Activated naive CD8-positive, alpha-beta T cell treated with anti-CD3 and anti-CD28 coated beads, Interleukin-2, amount 10 ng/mL, durations not matched to agents 7 days and 5 days (primary cell): ENCODE results near the gene METRN. TPM values are rescaled to one million over a fixed set of nuclear protein-coding genes. Genes with fewer than 3 reads are reported as not detected.

Source experiments
- ATAC-seq: fragments of 150-1000 bp; cut with Tn5 transposase; one replicate; pipeline ENCODE4 v1.10.0; 2021; ENCODE audit warnings: low read depth, moderate library complexity
- POLR2A ChIA-PET: fragments of 350-600 bp; sonication (Branson Sonifier 250); formaldehyde crosslinking; loops from one replicate; lab custom pipeline; 2021; ENCODE audit warnings: antibody characterized with exemption; lab: Charles Lee
- DNase-seq: peaks from one replicate; pipeline ENCODE4 v3.0.0; 2021
- H3K27ac Mint-ChIP-seq: one replicate; pipeline ENCODE4 v1.8.0; 2022; ENCODE audit warnings: mild to moderate bottlenecking, mixed read lengths
- H3K27me3 Mint-ChIP-seq: one replicate; pipeline ENCODE4 v1.8.0; 2022; ENCODE audit warnings: mild to moderate bottlenecking, moderate library complexity, mixed read lengths
- H3K36me3 Mint-ChIP-seq: one replicate; pipeline ENCODE4 v1.8.0; 2021; ENCODE audit warnings: mild to moderate bottlenecking, mixed read lengths
- H3K4me1 Mint-ChIP-seq: one replicate; pipeline ENCODE4 v1.8.0; 2021; ENCODE audit warnings: mixed read lengths
- H3K4me3 Mint-ChIP-seq: one replicate; pipeline ENCODE4 v1.8.0; 2022; ENCODE audit warnings: mild to moderate bottlenecking, moderate library complexity, mixed read lengths
- H3K9me3 Mint-ChIP-seq: one replicate; pipeline ENCODE4 v1.8.0; 2021; ENCODE audit warnings: mixed read lengths
- total RNA-seq, 2 experiments: library from RNA; stranded (reverse); gene quantifications; one replicate each; pipeline ENCODE4 v1.2.3, GENCODE V29; 2021

METRN gene
- total RNA-seq, 2 experiments from 2014 or later = 10.0 to 12.4 TPM

DNA sequence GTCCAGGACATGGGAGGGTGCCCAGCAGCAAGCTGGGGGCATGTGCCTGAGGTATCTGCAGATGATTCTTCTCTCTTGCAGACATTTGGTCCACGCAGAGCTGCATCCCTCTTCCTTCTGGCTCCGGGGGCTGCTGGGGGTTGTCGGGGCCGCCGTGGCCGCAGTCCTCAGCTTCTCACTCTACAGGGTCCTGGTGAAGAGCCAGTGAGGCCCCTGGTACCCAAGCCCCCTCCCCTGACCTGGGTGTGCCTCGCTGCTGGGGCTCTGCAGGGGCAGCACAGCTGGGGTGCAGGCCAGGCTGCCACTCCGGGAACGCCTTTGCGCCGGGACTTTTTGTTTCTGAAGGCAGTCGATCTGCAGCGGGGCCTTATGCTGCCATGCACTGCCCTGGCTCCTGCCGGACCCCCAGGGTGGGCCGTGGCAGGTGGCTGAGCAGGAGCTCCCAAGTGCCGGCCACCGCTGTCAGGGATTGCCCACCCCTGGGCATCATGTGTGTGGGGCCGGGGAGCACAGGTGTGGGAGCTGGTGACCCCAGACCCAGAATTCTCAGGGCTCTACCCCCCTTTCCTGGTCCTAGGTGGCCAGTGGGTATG, 41.4 kb upstream of the METRN start:
- H3K36me3 Mint-ChIP-seq = no peaks in the 10 kb centered on the region
- peaks cover 5% of the 10 kb centered on the region for H3K4me1 Mint-ChIP-seq
- POLR2A ChIA-PET = no interaction called here
- H3K9me3 Mint-ChIP-seq = no peaks in the 10 kb centered on the region
- peaks cover 7% of the 10 kb centered on the region for H3K27me3 Mint-ChIP-seq
- DNase-seq (no peak), ATAC-seq (no peak)
- H3K27ac Mint-ChIP-seq = no peak overlapping the region
- H3K4me3 Mint-ChIP-seq = no peak overlapping the region

DNA sequence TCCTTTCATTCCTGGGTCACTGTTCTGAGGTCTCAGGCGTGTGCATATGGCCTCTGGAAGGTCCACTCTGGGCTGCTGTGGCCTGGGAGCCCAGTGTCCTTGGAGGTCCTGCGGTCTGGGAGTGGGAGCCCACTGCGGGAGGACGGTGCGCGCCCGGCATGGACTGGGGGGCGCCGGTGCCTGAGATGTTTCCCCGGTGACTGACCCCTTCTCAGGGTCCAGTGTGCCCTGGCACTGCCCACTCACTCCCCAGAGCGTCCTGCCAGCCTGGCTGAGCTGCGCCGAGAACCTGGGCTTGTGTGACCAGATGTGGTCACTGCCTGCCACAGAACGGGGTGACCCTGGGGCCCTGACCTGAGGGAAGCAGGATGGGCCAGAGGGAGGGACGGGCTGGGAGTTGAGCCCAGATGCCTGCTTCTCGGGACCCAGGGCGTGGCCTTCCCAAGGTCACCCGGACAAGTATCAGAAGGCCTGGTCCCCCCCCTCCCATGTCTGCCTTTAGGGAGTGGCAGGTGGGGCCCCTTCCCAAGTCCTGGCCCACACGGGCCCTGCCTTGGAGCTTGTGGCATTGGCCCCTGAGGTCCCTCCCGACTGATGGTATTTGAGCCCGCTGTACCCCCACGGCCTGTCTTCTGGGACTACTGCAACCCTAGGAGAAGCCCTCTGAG, 40.6 kb upstream of the METRN start:
- Mint-ChIP-seq H3K27ac (no peak overlapping the region), H3K4me3 (no peak overlapping the region), H3K9me3 (no peaks in the 10 kb centered on the region), H3K36me3 (no peaks in the 10 kb centered on the region), H3K27me3 (peaks cover 7% of the 10 kb centered on the region), H3K4me1 (peaks cover 2% of the 10 kb centered on the region)
- POLR2A ChIA-PET = no interaction called here
- DNase-seq (no peak), ATAC-seq (no peak)

DNA sequence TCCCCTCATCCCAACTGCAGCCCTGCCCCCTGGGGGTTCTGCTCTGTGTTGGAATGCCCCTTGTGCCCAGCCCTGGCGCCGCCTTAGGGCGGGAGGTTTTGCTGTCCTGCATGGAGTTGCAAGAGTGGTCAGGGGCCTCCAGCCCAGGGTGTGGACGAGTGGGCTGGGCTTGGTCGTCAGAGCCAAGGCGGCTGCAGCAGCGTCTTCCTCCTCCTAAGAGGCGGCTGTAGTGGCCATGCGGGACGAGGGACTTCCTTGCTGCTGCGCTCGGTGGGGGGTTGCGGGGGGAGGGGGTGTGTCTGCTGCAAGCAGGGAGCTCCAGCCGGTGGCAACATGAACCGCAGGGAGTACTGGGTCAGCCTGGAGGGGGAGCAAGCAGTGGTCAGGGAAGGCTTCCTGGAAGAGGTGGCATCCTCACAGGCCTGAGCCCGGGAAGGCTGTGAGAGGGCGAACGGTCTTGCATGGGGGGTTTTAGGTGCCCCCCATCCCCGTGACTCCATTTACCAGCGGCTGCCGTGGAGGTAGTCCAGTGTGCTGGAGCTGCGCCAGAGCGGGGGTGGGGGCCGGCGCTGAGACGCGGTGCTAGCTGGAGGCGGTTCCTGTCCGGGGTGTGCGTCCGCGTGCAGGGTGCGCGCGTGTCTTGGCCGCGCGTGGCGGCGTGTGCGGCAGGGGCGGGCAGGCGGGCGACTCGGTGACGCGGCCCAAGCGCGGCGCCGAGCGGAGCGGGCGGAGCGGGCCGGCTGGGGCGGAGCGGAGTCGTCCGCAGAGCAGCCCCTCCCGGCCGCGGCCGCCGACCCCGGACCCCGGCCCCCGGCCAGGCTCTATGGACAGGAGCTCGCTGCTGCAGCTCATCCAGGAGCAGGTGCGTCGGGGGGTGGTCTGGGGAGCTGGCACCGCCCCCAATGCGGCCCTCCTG, 39.7 kb upstream of the METRN start, which contains the start of gene RHBDL1:
Gene RHBDL1, plus strand, starts transcription at position 704 of the 916 bp plus-strand sequence. Its CDS starts 120 bp downstream, at position 824.
- Mint-ChIP-seq H3K9me3 (no peaks in the 10 kb centered on the region), H3K27me3 (peaks cover 7% of the 10 kb centered on the region), H3K4me1 (peaks cover 2% of the 10 kb centered on the region), H3K36me3 (no peaks in the 10 kb centered on the region), H3K4me3 (peak within 1 kb of the TSS; percentile 19), H3K27ac (no peak within 1 kb of the TSS)
- no peak for ATAC-seq
- no peak for DNase-seq
- POLR2A ChIA-PET = interaction anchor here (0.6 to 0.7 kb wide), 2 partner anchors 304 to 1108 kb away, joined by 3 read pairs; partner anchors contain the start of genes NUBP2 and SPSB3

DNA sequence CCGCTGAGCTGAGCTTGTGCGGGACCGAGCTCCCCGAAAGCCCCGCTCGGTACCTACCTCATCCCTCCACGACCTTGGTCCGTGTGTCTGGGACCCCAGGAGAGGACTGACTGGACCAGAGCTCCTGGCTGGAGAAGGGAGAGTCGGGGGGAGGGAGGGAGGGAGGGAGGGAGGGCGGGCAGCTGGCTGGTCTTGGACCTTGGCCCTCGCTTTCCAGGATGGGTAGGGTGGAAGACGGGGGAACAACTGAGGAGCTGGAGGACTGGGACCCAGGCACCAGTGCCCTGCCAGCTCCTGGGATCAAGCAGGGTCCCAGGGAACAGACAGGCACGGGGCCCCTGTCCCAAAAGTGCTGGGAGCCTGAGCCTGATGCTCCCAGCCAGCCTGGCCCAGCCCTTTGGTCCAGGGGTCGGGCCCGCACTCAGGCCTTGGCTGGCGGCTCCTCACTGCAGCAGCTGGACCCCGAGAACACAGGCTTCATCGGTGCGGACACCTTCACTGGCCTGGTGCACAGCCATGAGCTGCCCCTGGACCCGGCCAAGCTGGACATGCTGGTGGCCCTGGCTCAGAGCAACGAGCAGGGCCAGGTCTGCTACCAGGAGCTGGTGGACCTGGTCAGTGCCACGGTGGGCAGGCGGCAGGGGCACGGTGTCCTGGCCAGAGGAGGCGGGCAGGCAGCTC, 38.9 kb upstream of the METRN start:
- no peak overlapping the region for H3K27ac Mint-ChIP-seq
- H3K36me3 Mint-ChIP-seq = peaks cover 2% of the 10 kb centered on the region
- H3K27me3 Mint-ChIP-seq = peaks cover 7% of the 10 kb centered on the region
- ATAC-seq (no peak), DNase-seq (no peak)
- H3K4me3 Mint-ChIP-seq = no peak overlapping the region
- no peaks in the 10 kb centered on the region for H3K9me3 Mint-ChIP-seq
- POLR2A ChIA-PET = interaction anchor here (0.6 to 0.7 kb wide), 2 partner anchors 305 to 1107 kb away, joined by 3 read pairs; partner anchors contain the start of genes NUBP2 and SPSB3
- peaks cover 4% of the 10 kb centered on the region for H3K4me1 Mint-ChIP-seq

DNA sequence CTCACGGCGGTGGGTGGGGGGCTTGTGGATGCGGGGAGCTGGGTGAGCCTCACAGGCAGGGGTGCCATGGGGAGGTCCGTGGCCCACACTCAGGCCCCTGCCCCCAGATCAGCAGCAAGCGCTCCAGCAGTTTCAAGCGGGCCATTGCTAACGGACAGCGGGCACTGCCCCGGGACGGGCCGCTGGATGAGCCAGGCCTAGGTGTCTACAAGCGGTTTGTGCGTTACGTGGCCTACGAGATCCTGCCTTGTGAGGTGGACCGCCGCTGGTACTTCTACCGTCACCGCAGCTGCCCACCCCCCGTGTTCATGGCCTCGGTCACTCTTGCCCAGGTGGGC, 38.4 kb upstream of the METRN start:
- H3K4me3 Mint-ChIP-seq = no peak overlapping the region
- peaks cover 7% of the 10 kb centered on the region for H3K27me3 Mint-ChIP-seq
- H3K4me1 Mint-ChIP-seq = peaks cover 8% of the 10 kb centered on the region
- no peak for ATAC-seq
- no peak for DNase-seq
- H3K27ac Mint-ChIP-seq = no peak overlapping the region
- H3K9me3 Mint-ChIP-seq = no peaks in the 10 kb centered on the region
- POLR2A ChIA-PET = no interaction called here
- H3K36me3 Mint-ChIP-seq = peaks cover 3% of the 10 kb centered on the region

DNA sequence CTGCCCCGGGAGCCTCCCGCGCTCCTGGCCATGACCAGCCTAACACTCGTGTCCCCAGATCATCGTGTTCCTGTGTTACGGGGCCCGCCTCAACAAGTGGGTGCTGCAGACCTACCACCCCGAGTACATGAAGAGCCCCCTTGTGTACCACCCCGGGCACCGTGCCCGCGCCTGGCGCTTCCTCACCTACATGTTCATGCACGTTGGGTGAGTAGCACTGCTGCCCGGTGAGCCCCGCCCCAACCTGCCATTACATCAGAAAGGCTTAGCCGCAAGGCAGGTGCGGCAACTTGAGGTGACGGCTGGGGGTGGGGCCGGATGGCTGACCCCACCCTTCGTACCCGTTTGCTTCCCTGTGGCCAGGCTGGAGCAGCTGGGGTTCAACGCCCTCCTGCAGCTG, 38.0 kb upstream of the METRN start:
- H3K4me1 Mint-ChIP-seq = peaks cover 12% of the 10 kb centered on the region
- DNase-seq (no peak), ATAC-seq (no peak)
- H3K4me3 Mint-ChIP-seq = no peak overlapping the region
- H3K36me3 Mint-ChIP-seq = peaks cover 3% of the 10 kb centered on the region
- H3K27me3 Mint-ChIP-seq = peaks cover 7% of the 10 kb centered on the region
- POLR2A ChIA-PET = no interaction called here
- no peaks in the 10 kb centered on the region for H3K9me3 Mint-ChIP-seq
- H3K27ac Mint-ChIP-seq = no peak overlapping the region

DNA sequence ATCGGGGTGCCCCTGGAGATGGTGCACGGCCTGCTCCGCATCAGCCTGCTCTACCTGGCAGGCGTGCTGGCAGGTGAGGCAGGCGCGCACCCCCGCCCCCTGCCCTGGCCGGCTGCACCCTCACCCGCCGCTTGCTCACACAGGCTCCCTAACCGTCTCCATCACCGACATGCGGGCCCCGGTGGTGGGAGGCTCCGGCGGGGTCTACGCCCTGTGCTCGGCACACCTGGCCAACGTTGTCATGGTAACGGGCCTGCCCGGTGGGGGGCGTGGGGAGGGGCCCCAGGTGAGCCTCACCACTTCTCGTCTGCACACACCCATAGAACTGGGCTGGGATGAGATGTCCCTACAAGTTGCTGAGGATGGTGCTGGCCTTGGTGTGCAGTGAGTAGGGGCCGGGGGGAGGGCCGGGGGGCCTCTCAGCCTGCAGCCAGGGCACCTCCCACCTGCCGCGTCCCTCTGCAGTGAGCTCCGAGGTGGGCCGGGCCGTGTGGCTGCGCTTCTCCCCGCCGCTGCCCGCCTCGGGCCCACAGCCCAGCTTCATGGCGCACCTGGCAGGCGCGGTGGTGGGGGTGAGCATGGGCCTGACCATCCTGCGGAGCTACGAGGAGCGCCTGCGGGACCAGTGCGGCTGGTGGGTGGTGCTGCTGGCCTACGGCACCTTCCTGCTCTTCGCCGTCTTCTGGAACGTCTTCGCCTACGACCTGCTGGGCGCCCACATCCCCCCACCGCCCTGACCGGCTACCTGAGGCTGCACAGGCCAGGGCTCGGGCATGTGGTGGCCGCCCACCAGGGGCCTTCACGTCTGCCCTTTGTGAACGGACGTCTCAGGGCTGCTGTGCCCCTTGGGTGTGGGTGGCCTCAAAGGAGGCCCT, 37.4 kb upstream of the METRN start:
- DNase-seq = no peak
- no peak for ATAC-seq
- POLR2A ChIA-PET = interaction anchor here (3.3 kb wide), 1 partner anchor 9 kb away, joined by 18 read pairs; the partner anchor contains the start of gene RHOT2
- H3K27ac Mint-ChIP-seq = no peak overlapping the region
- H3K4me3 Mint-ChIP-seq = no peak overlapping the region
- H3K27me3 Mint-ChIP-seq = peaks cover 7% of the 10 kb centered on the region
- H3K4me1 Mint-ChIP-seq = peaks cover 15% of the 10 kb centered on the region
- H3K9me3 Mint-ChIP-seq = no peaks in the 10 kb centered on the region
- H3K36me3 Mint-ChIP-seq = peaks cover 4% of the 10 kb centered on the region

DNA sequence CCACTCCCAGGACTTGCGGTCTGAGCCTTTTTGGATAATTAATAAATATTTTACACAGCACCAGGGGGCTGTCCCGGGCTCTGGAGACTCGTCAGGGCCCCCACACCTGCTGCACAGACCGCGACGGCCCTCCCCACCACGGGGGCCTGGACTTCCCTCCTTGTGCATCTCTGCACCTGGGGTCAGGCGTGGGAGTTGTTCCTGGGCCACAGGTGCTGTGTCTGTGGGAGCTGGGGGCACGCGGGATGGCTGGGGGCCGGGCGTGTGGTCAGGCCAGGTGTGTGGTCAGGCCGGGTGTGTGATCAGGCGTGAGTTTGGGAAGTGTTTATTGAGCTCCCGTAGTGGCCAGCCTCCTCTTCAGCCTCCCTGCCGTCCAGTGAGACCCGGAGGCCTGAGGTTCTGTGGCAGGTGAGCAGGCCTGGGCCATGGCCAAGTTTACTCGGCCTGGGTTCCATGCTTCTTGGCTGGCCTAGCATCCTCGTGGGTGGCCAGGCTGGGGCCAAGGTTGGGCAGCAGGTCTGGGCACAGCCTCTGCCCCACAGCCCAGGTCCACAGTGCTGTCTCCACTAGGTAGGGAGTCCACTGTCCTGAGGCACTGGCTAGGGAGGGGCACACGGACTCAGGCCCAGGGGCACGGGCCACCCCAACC, 36.6 kb upstream of the METRN start:
- ATAC-seq (no peak), DNase-seq (no peak)
- no peak overlapping the region for H3K4me3 Mint-ChIP-seq
- POLR2A ChIA-PET = interaction anchor here (1.1 to 4.4 kb wide), 3 partner anchors 10 to 25 kb away, joined by 3 to 37 read pairs (median 18); partner anchors contain the start of genes RHOT2 and WDR24
- H3K36me3 Mint-ChIP-seq = peaks cover 5% of the 10 kb centered on the region
- H3K27me3 Mint-ChIP-seq = peaks cover 7% of the 10 kb centered on the region
- peaks cover 17% of the 10 kb centered on the region for H3K4me1 Mint-ChIP-seq
- no peaks in the 10 kb centered on the region for H3K9me3 Mint-ChIP-seq
- no peak overlapping the region for H3K27ac Mint-ChIP-seq

GRCh38 chr16:678858-679813, 35.8 kb upstream of the METRN start:
- Mint-ChIP-seq H3K9me3 (no peaks in the 10 kb centered on the region), H3K27ac (peak overlapping the region; percentile 73), H3K4me3 (peak overlapping the region; percentile 80), H3K27me3 (peaks cover 7% of the 10 kb centered on the region), H3K36me3 (peaks cover 5% of the 10 kb centered on the region), H3K4me1 (peaks cover 18% of the 10 kb centered on the region)
- POLR2A ChIA-PET = interaction anchor here (1.1 to 4.4 kb wide), 4 partner anchors 11 to 30 kb away, joined by 3 to 37 read pairs (median 11); partner anchors contain the start of genes RHOT2, WDR24 and WDR90
- peak; percentile 72 for DNase-seq
- ATAC-seq = peak; percentile 17

DNA sequence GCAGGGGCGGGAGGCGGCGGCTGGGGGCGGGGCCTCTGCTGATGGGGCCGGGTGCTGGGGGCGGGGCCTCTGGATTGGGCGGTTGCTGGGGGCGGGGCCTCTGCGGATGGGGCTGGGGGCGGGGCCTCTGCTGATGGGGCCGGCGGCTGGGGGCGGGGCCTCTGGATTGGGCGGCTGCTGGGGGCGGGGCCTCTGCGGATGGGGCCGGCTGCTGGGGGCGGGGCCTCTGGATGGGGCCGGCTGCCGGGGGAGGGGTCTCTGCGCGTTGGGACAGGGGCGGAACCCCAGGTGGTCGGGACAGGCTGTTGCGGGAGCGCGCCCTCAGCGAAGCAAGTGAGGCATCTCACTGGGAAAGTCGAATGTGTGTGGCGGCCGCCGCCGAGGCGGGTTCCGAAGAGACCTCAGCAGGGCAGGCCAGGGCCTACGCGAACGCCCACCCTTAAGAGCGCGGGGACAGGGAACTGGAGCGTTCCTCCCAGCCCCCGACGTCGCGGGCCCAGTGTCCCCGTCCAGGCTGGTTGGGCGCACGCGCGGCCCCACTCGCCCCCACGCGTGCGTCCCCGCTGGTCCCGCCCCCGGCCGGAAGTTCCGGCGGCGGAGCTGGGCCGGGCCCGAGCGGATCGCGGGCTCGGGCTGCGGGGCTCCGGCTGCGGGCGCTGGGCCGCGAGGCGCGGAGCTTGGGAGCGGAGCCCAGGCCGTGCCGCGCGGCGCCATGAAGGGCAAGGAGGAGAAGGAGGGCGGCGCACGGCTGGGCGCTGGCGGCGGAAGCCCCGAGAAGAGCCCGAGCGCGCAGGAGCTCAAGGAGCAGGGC, 34.9 kb upstream of the METRN start, which contains the start of gene STUB1:
Gene STUB1, plus strand, starts transcription at position 597 of the 811 bp plus-strand sequence. Its CDS starts 116 bp downstream, at position 713.
- Mint-ChIP-seq H3K27ac (peak within 1 kb of the TSS; percentile 85), H3K4me1 (peaks cover 18% of the 10 kb centered on the region), H3K9me3 (no peaks in the 10 kb centered on the region), H3K36me3 (peaks cover 5% of the 10 kb centered on the region), H3K27me3 (peaks cover 7% of the 10 kb centered on the region), H3K4me3 (peak within 1 kb of the TSS; percentile 86)
- DNase-seq = peak; percentile 94
- ATAC-seq = peak; percentile 53
- POLR2A ChIA-PET = interaction anchor here (0.6 to 4.4 kb wide), 8 partner anchors 9 to 1623 kb away, joined by 3 to 37 read pairs (median 8); partner anchors contain the start of genes ANTKMT, METTL26, RHOT2 and WDR24
